GM20000 (cell line): ENCODE data around the gene NID1.
"Not testable (repeated sequence)": the region's sequence is repeated elsewhere in the genome, so short reads cannot be mapped to it uniquely, and the experiment has no call there.

ENCODE experiments used
- DNase-seq: peaks from one replicate; pipeline ENCODE4 v3.0.0; 2012; ENCODE audit warnings: low spot score
- TF ChIP-seq, protein P1 (sequence below): IDR thresholded peaks from 2 replicates; pipeline ENCODE4 v1.5.1; 2012; ENCODE audit warnings: mild to moderate bottlenecking, control low read depth; ENCODE audit errors: extremely low read depth, missing control alignments

The NID1 gene

DNA sequence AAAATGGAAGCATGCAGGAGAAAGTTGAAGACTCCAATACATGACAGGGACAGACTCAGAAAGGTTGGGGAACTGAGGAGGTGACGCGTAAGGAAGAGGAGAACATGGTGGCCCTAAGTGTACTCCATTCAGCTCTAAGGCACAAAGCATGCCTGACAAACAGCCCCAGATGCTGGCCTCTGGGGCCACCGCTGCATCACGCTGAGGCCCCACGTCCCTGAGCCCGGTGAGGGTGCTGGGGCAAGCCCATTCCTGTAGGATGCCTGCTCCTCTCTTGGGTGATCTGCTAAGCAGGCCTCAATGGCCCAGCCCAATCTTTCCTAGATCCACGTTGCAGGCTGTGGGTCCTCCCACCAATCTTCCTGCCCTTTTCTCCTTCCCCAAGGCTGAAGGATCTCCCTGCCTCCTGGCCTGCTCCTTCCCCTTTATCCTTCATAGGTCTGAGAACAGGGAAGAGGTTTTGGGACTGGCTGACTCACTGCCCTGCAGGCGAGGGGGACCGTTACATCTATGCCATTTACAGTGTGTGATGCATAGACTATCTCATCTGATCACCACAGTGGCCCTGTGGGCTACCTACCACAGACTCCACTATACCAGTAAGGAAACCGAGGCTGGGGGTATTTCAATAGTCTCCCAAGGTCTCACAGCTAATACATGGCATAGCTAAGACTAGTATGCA lies 16.8 kb upstream of the NID1 start:
- no peak for DNase-seq
- TF ChIP-seq, protein P1, sequence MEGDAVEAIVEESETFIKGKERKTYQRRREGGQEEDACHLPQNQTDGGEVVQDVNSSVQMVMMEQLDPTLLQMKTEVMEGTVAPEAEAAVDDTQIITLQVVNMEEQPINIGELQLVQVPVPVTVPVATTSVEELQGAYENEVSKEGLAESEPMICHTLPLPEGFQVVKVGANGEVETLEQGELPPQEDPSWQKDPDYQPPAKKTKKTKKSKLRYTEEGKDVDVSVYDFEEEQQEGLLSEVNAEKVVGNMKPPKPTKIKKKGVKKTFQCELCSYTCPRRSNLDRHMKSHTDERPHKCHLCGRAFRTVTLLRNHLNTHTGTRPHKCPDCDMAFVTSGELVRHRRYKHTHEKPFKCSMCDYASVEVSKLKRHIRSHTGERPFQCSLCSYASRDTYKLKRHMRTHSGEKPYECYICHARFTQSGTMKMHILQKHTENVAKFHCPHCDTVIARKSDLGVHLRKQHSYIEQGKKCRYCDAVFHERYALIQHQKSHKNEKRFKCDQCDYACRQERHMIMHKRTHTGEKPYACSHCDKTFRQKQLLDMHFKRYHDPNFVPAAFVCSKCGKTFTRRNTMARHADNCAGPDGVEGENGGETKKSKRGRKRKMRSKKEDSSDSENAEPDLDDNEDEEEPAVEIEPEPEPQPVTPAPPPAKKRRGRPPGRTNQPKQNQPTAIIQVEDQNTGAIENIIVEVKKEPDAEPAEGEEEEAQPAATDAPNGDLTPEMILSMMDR = no peak

DNA sequence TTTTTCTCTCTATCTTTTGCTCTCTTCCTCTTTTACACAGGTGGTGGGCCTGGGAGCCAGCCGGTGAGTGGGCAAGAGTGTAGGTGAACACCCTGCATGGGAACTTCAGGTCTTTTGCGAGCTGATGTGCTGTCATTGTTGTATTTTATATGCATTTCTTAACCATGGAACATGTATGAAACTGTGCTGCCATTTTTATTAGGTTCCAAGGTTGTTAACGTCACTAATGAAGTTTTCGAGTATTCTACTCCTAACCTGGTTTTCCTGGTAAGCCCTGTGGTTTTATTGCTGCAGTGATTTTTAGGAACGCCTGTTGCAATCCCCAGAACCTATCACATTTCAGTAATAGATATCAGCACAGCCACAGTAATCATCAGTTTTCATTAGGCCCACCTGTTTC lies 14.8 kb upstream of the NID1 start:
- TF ChIP-seq, protein P1 = no peak
- DNase-seq = no peak

DNA sequence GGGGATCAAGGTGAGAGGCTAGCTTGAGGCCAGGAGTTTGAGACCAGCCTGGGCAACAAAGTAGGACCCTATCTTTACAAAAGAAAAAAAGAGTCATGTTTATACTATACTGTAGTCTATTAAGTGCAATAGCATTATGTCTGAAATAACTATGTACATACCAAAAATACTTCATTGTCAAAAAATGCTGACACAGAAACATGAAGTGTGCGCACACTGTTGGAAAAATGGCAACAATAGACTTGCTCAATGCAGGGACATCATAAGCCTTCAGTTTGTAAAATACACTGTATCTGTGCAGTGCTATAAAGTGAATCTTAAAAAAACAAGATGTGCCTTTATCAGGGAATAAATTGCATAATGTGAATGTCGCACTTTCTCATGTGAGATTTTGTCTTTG lies 14.1 kb upstream of the NID1 start:
- TF ChIP-seq, protein P1 = no peak
- no peak for DNase-seq

DNA sequence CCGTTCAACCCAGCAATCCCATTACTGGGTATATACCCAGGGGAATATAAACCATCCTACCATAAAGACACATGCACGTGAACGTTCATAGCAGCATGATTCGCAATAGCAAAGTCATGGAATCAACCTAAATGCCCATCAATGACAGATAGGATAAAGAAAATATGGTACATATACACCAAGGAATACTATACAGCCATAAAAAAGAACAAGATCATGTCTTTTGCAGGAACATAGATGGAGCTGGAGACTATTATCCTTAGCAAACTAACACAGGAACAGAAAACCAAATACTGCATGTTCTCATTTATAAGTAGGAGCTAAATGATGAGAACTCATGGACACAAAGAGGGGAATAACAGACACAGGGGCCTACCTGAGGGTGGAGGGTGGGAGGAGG lies 13.2 kb upstream of the NID1 start:
- DNase-seq = not testable (repeated sequence)

DNA sequence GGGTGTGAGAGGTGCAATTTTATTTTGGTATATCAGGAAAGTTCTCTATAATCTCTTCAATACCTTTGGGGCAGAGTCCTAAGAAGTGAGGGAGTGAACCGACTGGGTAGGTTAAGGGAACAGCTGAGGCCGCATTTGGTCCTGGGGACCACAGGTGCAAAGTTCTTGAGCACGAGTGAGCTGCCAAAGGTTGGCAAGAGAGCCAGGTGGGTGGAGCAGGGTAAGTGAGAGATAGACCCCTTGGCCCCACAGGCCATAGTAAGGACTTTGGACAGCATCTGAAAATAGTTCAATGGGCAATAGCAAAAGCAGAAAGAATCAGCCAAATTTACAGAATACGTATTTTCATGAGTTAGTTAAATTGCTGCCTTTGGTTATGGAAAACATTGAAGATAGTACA lies 11.0 kb upstream of the NID1 start:
- no peak for DNase-seq
- TF ChIP-seq, protein P1 = no peak

DNA sequence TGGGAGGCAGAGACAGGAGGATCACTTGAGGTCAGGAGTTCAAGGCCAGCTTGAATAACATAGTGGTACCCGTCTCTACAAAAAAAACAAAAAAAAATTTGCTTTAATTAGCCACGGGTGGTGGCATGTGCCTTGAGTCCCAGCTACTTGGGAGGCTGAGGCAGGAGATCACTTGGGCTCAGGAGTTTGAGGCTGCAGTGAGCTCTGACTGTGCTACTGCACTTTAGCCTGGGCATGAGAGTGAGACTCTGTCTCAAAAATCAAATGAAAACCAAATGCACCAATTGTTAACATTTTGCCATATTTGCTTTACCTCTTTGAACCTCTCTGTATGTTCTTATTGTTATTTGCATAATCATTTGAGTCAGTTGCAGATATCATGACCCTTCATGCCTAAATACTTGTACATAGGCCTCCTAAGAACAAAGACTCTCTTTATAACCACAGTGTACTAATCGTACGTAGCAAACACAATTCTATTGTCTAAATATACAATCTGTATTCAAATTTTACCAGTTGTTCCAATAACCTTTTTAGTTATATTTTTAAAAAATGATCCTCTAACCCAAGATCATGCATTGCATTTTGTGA lies 8.5 kb upstream of the NID1 start:
- TF ChIP-seq, protein P1 = no peak
- no peak for DNase-seq

DNA sequence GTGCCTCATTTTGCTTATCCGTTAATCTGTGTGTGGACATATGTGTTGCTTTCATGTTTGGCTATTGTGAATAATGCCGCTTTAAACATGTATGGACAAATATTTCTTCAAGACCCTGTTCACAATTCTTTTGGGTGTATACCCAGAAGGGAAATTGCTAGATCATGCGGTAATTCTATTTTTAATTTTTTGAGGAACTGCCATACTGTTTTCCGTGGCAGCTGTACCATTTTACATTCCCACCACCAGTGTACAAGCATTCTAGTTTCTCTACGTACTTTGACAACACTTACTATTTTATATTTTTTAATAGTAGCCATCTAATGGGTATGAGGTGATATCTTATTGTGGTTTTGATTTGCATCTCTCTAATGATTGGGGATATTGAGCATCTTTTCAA lies 7.1 kb upstream of the NID1 start:
- no peak for DNase-seq
- TF ChIP-seq, protein P1 = no peak

DNA sequence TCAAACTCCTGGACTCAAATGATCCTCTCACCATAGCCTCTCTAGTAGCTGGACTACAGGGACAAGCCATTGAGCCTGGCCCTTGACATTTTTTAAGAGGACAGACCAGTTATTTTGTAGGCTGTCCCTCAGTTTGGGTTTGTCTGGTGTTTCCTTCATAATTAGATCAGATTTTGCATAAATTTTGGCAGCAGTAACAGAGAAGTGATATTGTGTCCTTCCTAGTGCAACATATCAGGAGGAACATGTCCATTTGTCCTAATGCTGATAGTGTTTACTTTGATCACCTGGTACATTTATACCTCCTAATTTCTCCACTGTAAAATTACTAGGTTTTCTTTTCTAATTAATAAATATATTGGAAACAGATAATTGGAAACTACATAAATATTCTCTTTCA lies 5.9 kb upstream of the NID1 start:
- TF ChIP-seq, protein P1 = no peak
- no peak for DNase-seq
